ENCODE data around the gene ZNF665.

DNA sequence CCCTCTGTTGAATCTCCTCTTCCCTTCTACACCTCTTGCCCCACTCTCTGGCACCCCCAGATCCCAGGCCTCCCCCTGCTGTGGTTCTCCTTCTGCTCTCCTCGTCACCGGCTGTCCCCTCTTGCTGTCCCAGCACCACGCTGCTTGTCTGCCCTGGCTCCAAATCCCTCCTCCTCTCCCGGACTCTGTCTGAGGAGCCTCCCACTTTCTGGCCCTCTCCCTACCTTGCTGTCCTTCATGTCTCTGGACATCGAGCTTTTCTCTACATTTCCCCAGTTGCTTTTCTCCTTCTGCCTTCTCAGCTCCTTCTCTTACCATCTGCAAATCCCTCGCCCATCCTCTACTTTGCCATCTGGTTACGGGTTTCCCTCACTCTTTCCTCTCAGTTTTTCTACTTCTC, 35.5 kb downstream of the ZNF665 start:
- TF ChIP-seq, protein P1, sequence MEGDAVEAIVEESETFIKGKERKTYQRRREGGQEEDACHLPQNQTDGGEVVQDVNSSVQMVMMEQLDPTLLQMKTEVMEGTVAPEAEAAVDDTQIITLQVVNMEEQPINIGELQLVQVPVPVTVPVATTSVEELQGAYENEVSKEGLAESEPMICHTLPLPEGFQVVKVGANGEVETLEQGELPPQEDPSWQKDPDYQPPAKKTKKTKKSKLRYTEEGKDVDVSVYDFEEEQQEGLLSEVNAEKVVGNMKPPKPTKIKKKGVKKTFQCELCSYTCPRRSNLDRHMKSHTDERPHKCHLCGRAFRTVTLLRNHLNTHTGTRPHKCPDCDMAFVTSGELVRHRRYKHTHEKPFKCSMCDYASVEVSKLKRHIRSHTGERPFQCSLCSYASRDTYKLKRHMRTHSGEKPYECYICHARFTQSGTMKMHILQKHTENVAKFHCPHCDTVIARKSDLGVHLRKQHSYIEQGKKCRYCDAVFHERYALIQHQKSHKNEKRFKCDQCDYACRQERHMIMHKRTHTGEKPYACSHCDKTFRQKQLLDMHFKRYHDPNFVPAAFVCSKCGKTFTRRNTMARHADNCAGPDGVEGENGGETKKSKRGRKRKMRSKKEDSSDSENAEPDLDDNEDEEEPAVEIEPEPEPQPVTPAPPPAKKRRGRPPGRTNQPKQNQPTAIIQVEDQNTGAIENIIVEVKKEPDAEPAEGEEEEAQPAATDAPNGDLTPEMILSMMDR (conservative IDR thresholded peaks at IDR 0.05; ENCODE audit: low read depth, low read length): no peak
- TF ChIP-seq EZH2 (IDR thresholded peaks at IDR 0.05; ENCODE audit: borderline replicate concordance, low read depth, low read length, poor library complexity, severe bottlenecking): no peak

All from A673 (cell line).